Heart left ventricle (tissue), 13 donors: ENCODE measurements around the gene ZNF554.

Experiments
- POLR2A ChIP-seq, 2 donors: fragments of 450-650 bp; IDR thresholded peaks; one replicate each; pipeline ENCODE4 v1.6.1; 2017; ENCODE audit warnings: antibody characterized with exemption in 2 of 2, mild to moderate bottlenecking in 2 of 2, moderate library complexity in 2 of 2
- TF ChIP-seq, protein P1 (sequence below), 12 donors: fragments of 200-600 bp; sonication (generic) in 4 of 12; IDR thresholded peaks; one replicate each; pipeline versions ENCODE4 v1.5.0 to v1.8.0; 2018 to 2022; ENCODE audit warnings: antibody characterized with exemption in 12 of 12, mild to moderate bottlenecking in 5 of 12
- donor health status: ischemic (EF 13 %, LVEDD 7.1; RV severe dilation, severe dysfunction).
- donor health status: DM: no; HTN: yes; CAD: no.
- donor health status: DM: no; HTN: no; CAD: no.
- donor health status: ischemic (EF 25% LVEDD 6.9; RV normal size, moderate dysfunction).
- donor health status: ischemic (EF 25% LVEDD 5.7; RV mildly dilated, moderate dysfunction).
- donor health status: ischemic (EF 35%, LVEDD 5.7; RV mildly dilated, moderate dysfunction).
- donor health status: nonischemic (EF 11% LVEDD 7.7; RV severe dilation, severe dysfunction).
- donor health status: DM: yes; HTN: yes; CAD: no.
- donor health status: PGD.
- donor health status: ischemic (EF 29% LVEDD 5.4; RV normal size, mild dysfunction).
- donor health status: nonischemic (EF 23%, LVEDD 6.1; RV moderate dilation, normal function).

DNA sequence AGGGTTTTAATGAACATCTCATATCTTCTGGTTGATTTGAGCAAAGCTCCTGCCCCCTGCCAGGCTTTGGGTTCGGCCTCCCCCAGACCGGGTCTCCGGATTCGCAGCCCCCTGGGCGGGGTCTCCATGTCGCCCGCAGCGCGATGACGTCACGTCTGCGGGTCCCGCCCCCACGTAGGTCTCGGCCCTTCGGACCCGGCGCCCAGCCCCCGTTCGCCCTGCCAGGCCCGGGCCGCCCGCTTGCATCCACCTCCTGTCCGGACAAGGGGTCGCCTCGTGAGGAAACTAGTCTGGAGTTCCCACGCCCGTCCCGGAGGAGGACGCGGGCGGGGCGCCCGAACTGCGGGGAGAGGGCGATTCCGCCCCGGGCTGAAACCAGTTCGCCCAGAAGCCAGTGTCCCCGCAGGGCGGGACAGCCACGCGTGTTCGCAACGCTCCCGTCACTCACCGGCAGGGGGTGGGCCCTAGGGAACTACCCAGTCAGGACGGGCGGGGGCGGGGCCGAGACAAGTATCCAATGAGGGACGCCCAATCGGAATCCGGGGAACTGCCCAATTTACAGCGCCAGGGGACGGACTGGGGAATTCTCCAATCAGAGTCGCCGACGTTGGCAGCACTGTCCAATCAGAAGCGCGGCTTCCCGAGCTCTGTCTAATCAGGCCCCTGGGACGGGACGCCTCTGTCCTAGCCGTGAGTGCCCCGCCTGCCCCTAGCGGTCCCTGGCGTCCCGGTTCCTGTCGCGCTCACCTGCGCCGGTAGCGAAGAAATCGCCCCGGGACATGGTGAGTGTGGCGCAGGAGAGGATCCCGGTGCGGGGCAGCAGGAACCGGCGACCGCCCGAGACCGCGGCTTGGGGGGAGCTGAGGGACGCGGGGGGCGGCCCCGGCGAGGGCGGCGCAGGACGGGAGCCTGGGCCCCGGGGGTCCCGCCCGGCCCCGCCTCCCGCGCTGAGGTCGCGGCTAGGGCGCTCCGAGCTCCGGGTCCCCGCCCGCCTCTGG lies 21.4 kb downstream of the ZNF554 start, which contains the start of gene ZNF555:
- TF ChIP-seq, protein P1, sequence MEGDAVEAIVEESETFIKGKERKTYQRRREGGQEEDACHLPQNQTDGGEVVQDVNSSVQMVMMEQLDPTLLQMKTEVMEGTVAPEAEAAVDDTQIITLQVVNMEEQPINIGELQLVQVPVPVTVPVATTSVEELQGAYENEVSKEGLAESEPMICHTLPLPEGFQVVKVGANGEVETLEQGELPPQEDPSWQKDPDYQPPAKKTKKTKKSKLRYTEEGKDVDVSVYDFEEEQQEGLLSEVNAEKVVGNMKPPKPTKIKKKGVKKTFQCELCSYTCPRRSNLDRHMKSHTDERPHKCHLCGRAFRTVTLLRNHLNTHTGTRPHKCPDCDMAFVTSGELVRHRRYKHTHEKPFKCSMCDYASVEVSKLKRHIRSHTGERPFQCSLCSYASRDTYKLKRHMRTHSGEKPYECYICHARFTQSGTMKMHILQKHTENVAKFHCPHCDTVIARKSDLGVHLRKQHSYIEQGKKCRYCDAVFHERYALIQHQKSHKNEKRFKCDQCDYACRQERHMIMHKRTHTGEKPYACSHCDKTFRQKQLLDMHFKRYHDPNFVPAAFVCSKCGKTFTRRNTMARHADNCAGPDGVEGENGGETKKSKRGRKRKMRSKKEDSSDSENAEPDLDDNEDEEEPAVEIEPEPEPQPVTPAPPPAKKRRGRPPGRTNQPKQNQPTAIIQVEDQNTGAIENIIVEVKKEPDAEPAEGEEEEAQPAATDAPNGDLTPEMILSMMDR (IDR thresholded peaks at IDR 0.05) = peak; percentile 39 to 70 (median 56)
- peak in 1 of 2 donors; percentile 62 for TF ChIP-seq POLR2A (IDR thresholded peaks at IDR 0.05)
